Heart left ventricle (tissue), 16 donors: ENCODE results near the gene GNG7. TPM values are rescaled to one million over a fixed set of nuclear protein-coding genes. Genes with fewer than 3 reads are reported as not detected.

ENCODE experiments used
- ATAC-seq, 4 donors: fragments of 200-7000 bp; cut with Tn5 transposase; one replicate each; pipeline ENCODE4 v1.9.1; 2020 to 2022; ENCODE audit warnings: moderate library complexity in 4 of 4, mild to moderate bottlenecking in 3 of 4, moderate number of reproducible peaks in 1 of 4
- DNase-seq, 5 donors: peaks; one replicate each; pipeline ENCODE4 v3.0.0-alpha.2; 2020
- H3K27ac ChIP-seq, 12 donors: fragments of 200-600 bp; sonication (generic) in 4 of 12; one replicate each; pipeline versions ENCODE4 v1.5.0 to v1.8.0; 2016 to 2022; ENCODE audit warnings: mild to moderate bottlenecking in 2 of 12
- H3K27me3 ChIP-seq, 9 donors: fragments of 200-600 bp; sonication (generic) in 2 of 9; one replicate each; pipeline versions ENCODE4 v1.5.1 to v1.8.0; 2016 to 2022; ENCODE audit warnings: mild to moderate bottlenecking in 3 of 9
- H3K36me3 ChIP-seq, 9 donors: fragments of 200-600 bp; sonication (generic) in 2 of 9; one replicate each; pipeline versions ENCODE4 v1.5.0 to v1.8.0; 2018 to 2022; ENCODE audit warnings: mild to moderate bottlenecking in 2 of 9
- H3K4me1 ChIP-seq, 12 donors: fragments of 200-600 bp; sonication (generic) in 4 of 12; one replicate each; pipeline versions ENCODE4 v1.5.0 to v1.8.0; 2016 to 2022; ENCODE audit warnings: mild to moderate bottlenecking in 3 of 12
- H3K4me3 ChIP-seq, 12 donors: fragments of 200-600 bp; sonication (generic) in 4 of 12; one replicate each; pipeline versions ENCODE4 v1.5.0 to v1.8.0; 2017 to 2022; ENCODE audit warnings: mild to moderate bottlenecking in 9 of 12, moderate library complexity in 4 of 12
- H3K9me3 ChIP-seq, 12 donors: fragments of 200-600 bp; sonication (generic) in 4 of 12; one replicate each; pipeline versions ENCODE4 v1.5.0 to v1.8.0; 2016 to 2022; ENCODE audit warnings: mild to moderate bottlenecking in 1 of 12
- POLR2A ChIP-seq, 2 donors: fragments of 450-650 bp; IDR thresholded peaks; one replicate each; pipeline ENCODE4 v1.6.1; 2017; ENCODE audit warnings: antibody characterized with exemption in 2 of 2, mild to moderate bottlenecking in 2 of 2, moderate library complexity in 2 of 2
- WGBS, 4 donors: extraction: QIAGEN DNeasy Blood & Tissue Kit in 2 of 4; methylation state at CpG; one replicate each; pipeline versions ENCODE4 v1.1.5 to v1.1.7; 2013 to 2018; 5-methylcytosine and 5-hydroxymethylcytosine counted together
- intact Hi-C, 10 donors: fragments of 100-400 bp; cut with DNase I; formaldehyde crosslinking; loops; one replicate each; pipeline versions ENCODE4 v1.11.1 to v1.14.2; 2022
- polyA plus RNA-seq, 2 donors: library from polyadenylated mRNA; stranded (reverse); fragments of 200-250 nt; gene quantifications; one replicate each; pipeline ENCODE4 v1.2.3, GENCODE V29; 2013
- total RNA-seq, 9 donors: library from RNA; depleted of rRNA in 2 of 9; stranded (reverse); fragments of >200 nt in 2 of 9; fragmentation: NEBNext Ultra II Directional in 3 of 9; extraction: Animal tissue kit (Norgen Biotek cat#: 25700) in 3 of 9; gene quantifications; one replicate each; pipeline versions ENCODE4 v1.1.0 to v1.2.4, GENCODE V29; 2016 to 2023
- TF ChIP-seq, protein P1 (sequence below), 12 donors: fragments of 200-600 bp; sonication (generic) in 4 of 12; IDR thresholded peaks; one replicate each; pipeline versions ENCODE4 v1.5.0 to v1.8.0; 2018 to 2022; ENCODE audit warnings: antibody characterized with exemption in 12 of 12, mild to moderate bottlenecking in 5 of 12
- donor health status: ischemic (EF 13 %, LVEDD 7.1; RV severe dilation, severe dysfunction).
- donor health status: healthy with polysubstance abuse.
- donor health status: DM: no; HTN: yes; CAD: no.
- donor health status: DM: no; HTN: no; CAD: no.
- donor health status: ischemic (EF 25% LVEDD 6.9; RV normal size, moderate dysfunction).
- donor health status: ischemic (EF 25% LVEDD 5.7; RV mildly dilated, moderate dysfunction).
- donor health status: healthy.
- donor health status: DM: yes; HTN: yes; CAD: no.
- donor health status: ischemic (EF 35%, LVEDD 5.7; RV mildly dilated, moderate dysfunction).
- donor health status: nonischemic (EF 11% LVEDD 7.7; RV severe dilation, severe dysfunction).
- donor health status: DM: yes; HTN: yes; CAD: no.
- donor health status: PGD.
- donor health status: ischemic (EF 29% LVEDD 5.4; RV normal size, mild dysfunction).
- donor health status: nonischemic (EF 23%, LVEDD 6.1; RV moderate dilation, normal function).

Gene GNG7
- total and polyA plus RNA-seq, 11 donors = 11.7 to 46.4 (median 24.0) TPM

DNA sequence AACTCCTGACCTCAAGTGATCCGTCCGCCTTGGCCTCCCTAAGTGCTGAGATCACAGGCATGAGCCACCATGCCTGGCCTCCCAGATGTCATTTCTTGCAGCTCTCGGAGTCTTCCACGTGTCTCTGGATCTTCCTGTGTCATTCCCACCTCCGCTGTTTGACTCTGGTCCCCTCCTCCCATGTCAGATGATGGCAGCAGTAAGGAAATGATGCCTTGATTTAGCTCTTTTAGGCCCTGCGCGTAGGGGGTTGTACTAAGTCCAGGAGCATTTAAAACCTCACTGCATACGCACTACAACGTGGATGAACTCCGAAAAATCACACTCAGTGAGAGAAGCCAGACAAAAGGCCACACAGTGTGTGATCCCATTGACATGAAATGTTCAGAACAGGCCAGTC is 113.1 kb downstream of the GNG7 start:
- intact Hi-C loops = no loop called here
- WGBS, 4 donors = 92 to 96% (median 93%) methylated on average over 10 of the region's 10 CpGs
- no peak for TF ChIP-seq POLR2A (IDR thresholded peaks at IDR 0.05)
- TF ChIP-seq, protein P1, sequence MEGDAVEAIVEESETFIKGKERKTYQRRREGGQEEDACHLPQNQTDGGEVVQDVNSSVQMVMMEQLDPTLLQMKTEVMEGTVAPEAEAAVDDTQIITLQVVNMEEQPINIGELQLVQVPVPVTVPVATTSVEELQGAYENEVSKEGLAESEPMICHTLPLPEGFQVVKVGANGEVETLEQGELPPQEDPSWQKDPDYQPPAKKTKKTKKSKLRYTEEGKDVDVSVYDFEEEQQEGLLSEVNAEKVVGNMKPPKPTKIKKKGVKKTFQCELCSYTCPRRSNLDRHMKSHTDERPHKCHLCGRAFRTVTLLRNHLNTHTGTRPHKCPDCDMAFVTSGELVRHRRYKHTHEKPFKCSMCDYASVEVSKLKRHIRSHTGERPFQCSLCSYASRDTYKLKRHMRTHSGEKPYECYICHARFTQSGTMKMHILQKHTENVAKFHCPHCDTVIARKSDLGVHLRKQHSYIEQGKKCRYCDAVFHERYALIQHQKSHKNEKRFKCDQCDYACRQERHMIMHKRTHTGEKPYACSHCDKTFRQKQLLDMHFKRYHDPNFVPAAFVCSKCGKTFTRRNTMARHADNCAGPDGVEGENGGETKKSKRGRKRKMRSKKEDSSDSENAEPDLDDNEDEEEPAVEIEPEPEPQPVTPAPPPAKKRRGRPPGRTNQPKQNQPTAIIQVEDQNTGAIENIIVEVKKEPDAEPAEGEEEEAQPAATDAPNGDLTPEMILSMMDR (IDR thresholded peaks at IDR 0.05) = no peak
- Histone ChIP-seq H3K27me3 (no peaks in the 10 kb centered on the region), H3K9me3 (peaks cover 0 to 4% (median 0%) of the 10 kb centered on the region in 12 donors), H3K4me3 (no peak overlapping the region), H3K4me1 (peaks cover 0 to 19% (median 8%) of the 10 kb centered on the region in 12 donors), H3K36me3 (no peaks in the 10 kb centered on the region), H3K27ac (no peak overlapping the region)
- peak in 1 of 5 donors; percentile 31 for DNase-seq
- no peak for ATAC-seq

DNA sequence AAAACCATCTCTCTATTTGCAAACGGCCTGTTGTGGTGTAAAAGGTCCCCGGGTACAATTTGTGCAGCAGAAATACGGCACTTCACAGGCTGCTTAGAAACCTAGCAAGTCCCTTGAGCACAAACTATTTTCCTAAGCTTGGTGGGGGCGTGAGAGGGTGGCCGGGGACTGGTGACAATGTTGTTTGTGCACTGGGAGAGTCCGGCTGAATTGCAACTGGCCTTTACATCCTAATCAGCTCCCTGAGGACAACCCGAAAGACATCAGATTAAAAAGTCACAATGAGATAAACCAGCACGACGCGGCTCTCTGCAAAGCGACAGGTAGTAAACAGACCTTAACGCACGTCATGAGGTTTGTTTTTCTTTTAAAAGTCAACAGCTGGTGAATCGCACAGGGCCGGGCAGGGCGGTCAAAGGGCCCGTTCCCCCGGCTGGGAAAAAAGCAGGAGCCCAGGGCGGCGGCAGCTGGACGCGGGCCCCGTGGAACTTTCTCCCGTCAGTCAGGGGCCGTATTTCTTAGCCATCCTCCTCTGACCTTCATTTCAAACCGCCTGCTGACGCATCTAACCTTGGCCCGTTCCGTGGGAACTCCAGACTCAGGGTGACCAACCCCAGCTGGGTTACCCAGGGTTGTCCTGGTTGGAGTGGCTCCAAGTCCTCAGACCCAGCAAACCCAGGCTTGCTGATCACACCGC is 114.3 kb downstream of the GNG7 start:
- Histone ChIP-seq H3K4me3 (peak overlapping the region in 4 of 12 donors; percentile 6 to 31 (median 24)), H3K36me3 (no peaks in the 10 kb centered on the region), H3K4me1 (peaks cover 0 to 19% (median 8%) of the 10 kb centered on the region in 12 donors), H3K9me3 (peaks cover 0 to 10% (median 0%) of the 10 kb centered on the region in 12 donors), H3K27ac (peak overlapping the region; percentile 5 to 80 (median 64)), H3K27me3 (no peaks in the 10 kb centered on the region)
- 32 to 54% (median 47%) methylated on average over 30 of the region's 30 CpGs for WGBS, 4 donors
- intact Hi-C loops = no loop called here
- DNase-seq (peak; percentile 29 to 87 (median 73)), ATAC-seq (peak; percentile 78 to 92 (median 84))
- TF ChIP-seq, protein P1 (IDR thresholded peaks at IDR 0.05) = no peak
- no peak for TF ChIP-seq POLR2A (IDR thresholded peaks at IDR 0.05)

DNA sequence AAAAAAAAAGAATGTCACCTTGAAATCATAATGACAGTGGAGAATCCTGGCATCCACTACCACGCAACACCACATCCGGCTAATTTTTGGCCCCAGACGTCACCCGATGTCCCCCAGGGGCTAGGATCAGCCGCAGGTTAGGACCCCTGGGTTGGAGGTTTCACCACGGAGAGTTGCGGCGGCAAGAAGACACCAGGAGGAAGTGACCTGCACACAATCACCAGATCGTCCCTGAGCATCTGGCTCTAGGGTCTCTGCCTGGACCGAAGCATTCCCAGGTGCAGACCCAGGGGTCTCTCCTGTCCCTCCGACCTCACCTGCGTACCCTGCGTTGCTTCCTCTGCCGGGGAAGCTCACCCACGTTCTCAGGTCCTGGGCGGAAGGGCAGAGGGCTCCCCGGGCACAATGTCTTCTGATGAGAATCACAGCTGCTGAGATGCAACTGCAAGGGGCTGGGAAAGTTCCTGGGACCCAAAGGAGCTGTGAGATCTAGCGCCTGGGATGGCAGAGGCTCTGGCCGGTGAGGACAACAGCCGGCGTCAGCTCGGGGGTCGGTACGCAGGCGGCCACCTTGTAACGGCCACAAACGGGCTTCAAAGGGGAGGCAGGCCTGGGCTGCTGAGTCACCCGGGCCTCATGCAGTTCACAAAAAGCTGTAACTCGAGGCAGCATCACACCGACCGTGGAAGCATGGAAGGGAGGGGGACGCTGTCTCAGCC is 115.3 kb downstream of the GNG7 start:
- Histone ChIP-seq H3K9me3 (peaks cover 0 to 15% (median 0%) of the 10 kb centered on the region in 12 donors), H3K36me3 (no peaks in the 10 kb centered on the region), H3K4me1 (peaks cover 0 to 19% (median 8%) of the 10 kb centered on the region in 12 donors), H3K27me3 (no peaks in the 10 kb centered on the region), H3K4me3 (no peak overlapping the region), H3K27ac (peak overlapping the region; percentile 5 to 80 (median 62))
- TF ChIP-seq, protein P1 (IDR thresholded peaks at IDR 0.05) = no peak
- TF ChIP-seq POLR2A (IDR thresholded peaks at IDR 0.05) = no peak
- ATAC-seq (peak in 1 of 4 donors; percentile 25), DNase-seq (no peak)
- intact Hi-C loops = no loop called here
- WGBS, 4 donors = 70 to 78% (median 74%) methylated on average over 29 to 32 of the region's 32 CpGs

DNA sequence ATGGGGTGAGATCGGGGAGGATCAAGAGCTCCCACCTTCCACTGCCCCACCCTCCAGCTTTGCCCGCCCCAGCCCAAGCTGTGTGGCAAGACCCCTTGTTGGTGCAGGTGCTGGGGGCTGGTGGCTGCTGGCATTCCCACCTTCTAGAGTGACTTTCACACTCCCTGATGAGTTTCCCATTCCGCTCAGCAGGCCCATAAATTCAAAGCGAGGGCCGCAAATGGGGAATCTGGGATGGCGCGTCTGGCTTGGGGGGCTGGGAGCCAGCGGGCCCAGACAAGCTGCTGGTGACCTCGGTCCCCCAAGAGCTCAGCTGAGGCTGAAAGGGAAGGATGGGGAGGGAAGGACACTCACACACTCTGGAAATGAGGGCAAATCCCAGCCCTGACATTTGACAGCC is 116.3 kb downstream of the GNG7 start:
- Histone ChIP-seq H3K9me3 (peaks cover 0 to 17% (median 0%) of the 10 kb centered on the region in 12 donors), H3K4me3 (no peak overlapping the region), H3K27ac (no peak overlapping the region), H3K36me3 (no peaks in the 10 kb centered on the region), H3K4me1 (peaks cover 0 to 22% (median 8%) of the 10 kb centered on the region in 12 donors), H3K27me3 (no peaks in the 10 kb centered on the region)
- TF ChIP-seq, protein P1 (IDR thresholded peaks at IDR 0.05) = no peak
- TF ChIP-seq POLR2A (IDR thresholded peaks at IDR 0.05) = no peak
- DNase-seq = no peak
- no peak for ATAC-seq
- intact Hi-C loops = no loop called here
- 85 to 89% (median 87%) methylated on average over 9 of the region's 9 CpGs for WGBS, 4 donors
